SK-N-SH (cell line): ENCODE measurements around the gene TNRC6B.

ENCODE experiments used
- EZH2phosphoT487 ChIP-seq: fragments of 200-600 bp; sonication (generic); IDR thresholded peaks from 2 replicates; pipeline ENCODE4 v1.6.1; 2017; ENCODE audit warnings: low read depth, mixed run types, mild to moderate bottlenecking, antibody characterized with exemption, moderate library complexity, borderline replicate concordance
- POLR2AphosphoS5 ChIP-seq: IDR thresholded peaks from 2 replicates; pipeline ENCODE4 v1.6.1; 2012; ENCODE audit warnings: low read depth, low read length
- TF ChIP-seq, protein P1 (sequence below): fragments of 200-600 bp; sonication (generic); IDR thresholded peaks from 2 replicates; pipeline ENCODE4 v1.6.1; 2017; ENCODE audit warnings: antibody characterized with exemption, mild to moderate bottlenecking, moderate library complexity

DNA sequence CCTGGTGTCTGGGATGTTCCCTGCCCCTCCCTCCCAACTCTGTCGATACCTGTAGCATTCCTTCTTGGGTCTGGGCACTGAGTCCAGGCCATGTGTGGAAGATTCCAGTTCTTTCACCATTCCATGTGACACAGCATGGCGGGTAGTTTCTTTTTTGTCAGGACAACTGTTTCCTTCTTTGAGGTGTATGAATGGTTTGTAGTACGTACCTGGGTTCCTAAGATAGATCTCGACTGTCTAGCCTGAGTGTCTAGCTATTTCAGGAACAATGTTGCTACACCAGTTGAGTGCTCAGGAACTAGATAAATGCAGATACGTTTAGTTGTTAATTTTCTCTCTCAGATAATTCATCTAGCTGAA is 43.3 kb downstream of the TNRC6B start:
- TF ChIP-seq, protein P1, sequence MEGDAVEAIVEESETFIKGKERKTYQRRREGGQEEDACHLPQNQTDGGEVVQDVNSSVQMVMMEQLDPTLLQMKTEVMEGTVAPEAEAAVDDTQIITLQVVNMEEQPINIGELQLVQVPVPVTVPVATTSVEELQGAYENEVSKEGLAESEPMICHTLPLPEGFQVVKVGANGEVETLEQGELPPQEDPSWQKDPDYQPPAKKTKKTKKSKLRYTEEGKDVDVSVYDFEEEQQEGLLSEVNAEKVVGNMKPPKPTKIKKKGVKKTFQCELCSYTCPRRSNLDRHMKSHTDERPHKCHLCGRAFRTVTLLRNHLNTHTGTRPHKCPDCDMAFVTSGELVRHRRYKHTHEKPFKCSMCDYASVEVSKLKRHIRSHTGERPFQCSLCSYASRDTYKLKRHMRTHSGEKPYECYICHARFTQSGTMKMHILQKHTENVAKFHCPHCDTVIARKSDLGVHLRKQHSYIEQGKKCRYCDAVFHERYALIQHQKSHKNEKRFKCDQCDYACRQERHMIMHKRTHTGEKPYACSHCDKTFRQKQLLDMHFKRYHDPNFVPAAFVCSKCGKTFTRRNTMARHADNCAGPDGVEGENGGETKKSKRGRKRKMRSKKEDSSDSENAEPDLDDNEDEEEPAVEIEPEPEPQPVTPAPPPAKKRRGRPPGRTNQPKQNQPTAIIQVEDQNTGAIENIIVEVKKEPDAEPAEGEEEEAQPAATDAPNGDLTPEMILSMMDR, result no peak
- TF ChIP-seq POLR2AphosphoS5 (no peak), EZH2phosphoT487 (no peak)
